CD4-positive, alpha-beta T cell (primary cell): ENCODE data around the gene BICD1. TPM values are rescaled to one million over a fixed set of nuclear protein-coding genes. Genes with fewer than 3 reads are reported as not detected.

Experiments
- ATAC-seq: fragments of 200-7000 bp; cut with Tn5 transposase; one replicate; pipeline ENCODE4 v1.10.0; 2022; ENCODE audit warnings: mild to moderate bottlenecking; ENCODE audit not compliant: poor library complexity
- CTCF ChIA-PET: fragments of 350-600 bp; sonication (Branson Sonifier 250); formaldehyde crosslinking; loops from one replicate; lab custom pipeline; 2021; ENCODE audit warnings: antibody characterized with exemption, inconsistent platforms; lab: Charles Lee
- POLR2A ChIA-PET: fragments of 350-600 bp; sonication (Branson Sonifier 250); formaldehyde crosslinking; loops from one replicate; lab custom pipeline; 2021; ENCODE audit warnings: antibody characterized with exemption, inconsistent platforms; lab: Charles Lee
- DNase-seq, 14 experiments: peaks; one replicate each; pipeline ENCODE4 v3.0.0-alpha.2; 2013 to 2020; ENCODE audit warnings: mixed read lengths in 2 of 14
- H3K27ac ChIP-seq, 2 donors: one replicate each; pipeline versions ENCODE4 v1.5.1 to v1.7.0; 2013; ENCODE audit warnings: low read length in 2 of 2, low read depth in 1 of 2, mild to moderate bottlenecking in 1 of 2
- H3K27me3 ChIP-seq, 2 experiments: 1 replicate in 1 of 2; 2 replicates in 1 of 2; pipeline versions ENCODE4 v1.6.1 to v1.7.0; 2013; ENCODE audit warnings: low read length in 2 of 2, control low read depth in 1 of 2, mild to moderate bottlenecking in 1 of 2, moderate library complexity in 1 of 2; ENCODE audit not compliant: insufficient read depth in 2 of 2, control insufficient read depth in 1 of 2
- H3K36me3 ChIP-seq: one replicate; pipeline ENCODE4 v1.6.1; 2013; ENCODE audit warnings: low read length, control low read depth; ENCODE audit not compliant: insufficient read depth
- H3K4me1 ChIP-seq: one replicate; pipeline ENCODE4 v1.6.1; 2013; ENCODE audit warnings: low read length, control low read depth; ENCODE audit not compliant: insufficient read depth
- H3K4me3 ChIP-seq: one replicate; pipeline ENCODE4 v1.5.1; 2013; ENCODE audit warnings: mild to moderate bottlenecking, low read length, moderate library complexity
- H3K9me3 ChIP-seq, 2 experiments: 1 replicate in 1 of 2; 2 replicates in 1 of 2; pipeline versions ENCODE4 v1.6.1 to v1.7.0; 2013; ENCODE audit warnings: low read length in 2 of 2, mild to moderate bottlenecking in 2 of 2, control low read depth in 1 of 2, moderate library complexity in 1 of 2; ENCODE audit not compliant: control insufficient read depth in 1 of 2, insufficient read depth in 1 of 2
- H3K27ac Mint-ChIP-seq: one replicate; pipeline ENCODE4 v1.8.0; 2020; ENCODE audit warnings: mixed read lengths
- H3K27me3 Mint-ChIP-seq: one replicate; pipeline ENCODE4 v1.8.0; 2021; ENCODE audit warnings: mixed read lengths
- H3K36me3 Mint-ChIP-seq: one replicate; pipeline ENCODE4 v1.8.0; 2021; ENCODE audit warnings: low read depth, mixed read lengths
- H3K4me1 Mint-ChIP-seq: one replicate; pipeline ENCODE4 v1.8.0; 2021; ENCODE audit warnings: low read depth, mixed read lengths
- H3K4me3 Mint-ChIP-seq: one replicate; pipeline ENCODE4 v1.8.0; 2020; ENCODE audit warnings: mild to moderate bottlenecking, mixed read lengths
- H3K9me3 Mint-ChIP-seq: one replicate; pipeline ENCODE4 v1.8.0; 2020; ENCODE audit warnings: mixed read lengths
- CTCF ChIP-seq: fragments of 200-600 bp; IDR thresholded peaks from one replicate; pipeline ENCODE4 v1.8.0; 2022; ENCODE audit warnings: antibody characterized with exemption, mild to moderate bottlenecking
- intact Hi-C, 2 experiments: fragments of 100-400 bp; cut with DNase I in 1 of 2; cut with micrococcal nuclease in 1 of 2; formaldehyde crosslinking; loops; one replicate each; pipeline versions ENCODE4 v1.15.1 to v1.9.0; 2023 to 2025; cut with DNase I, micrococcal nuclease
- total RNA-seq, 174 experiments: library from RNA in 2 of 174; stranded (reverse) in 2 of 174; gene quantifications; one replicate each; pipeline ENCODE4 v1.2.3 and lab custom pipeline; 2021 to 2026

Gene BICD1
- total RNA-seq, 2 experiments from 2014 or later, result 13.5 to 14.3 TPM

DNA sequence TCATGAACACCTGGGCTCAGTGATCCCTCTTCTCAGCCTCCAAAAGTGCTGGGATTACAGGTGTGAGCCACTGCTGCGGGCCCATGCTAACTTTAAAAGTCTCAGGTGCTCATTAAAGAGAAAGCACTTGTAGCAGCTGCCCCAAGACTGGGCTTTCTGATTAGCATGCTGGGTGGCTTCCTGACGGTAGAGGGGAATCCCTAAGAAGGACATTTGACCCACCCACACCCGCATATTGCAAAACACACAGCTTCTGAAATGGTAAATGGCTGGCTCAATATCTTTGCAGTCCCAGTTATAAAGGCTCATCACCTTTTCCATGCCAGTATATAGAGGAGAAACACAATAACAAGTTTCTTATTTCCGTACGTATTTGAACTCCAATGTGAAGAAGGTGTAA is 19.3 kb upstream of the BICD1 start:
- H3K9me3 Mint-ChIP-seq, result no peaks in the 10 kb centered on the region
- Histone ChIP-seq H3K36me3 (no peaks in the 10 kb centered on the region), H3K9me3 (no peaks in the 10 kb centered on the region), H3K4me1 (no peaks in the 10 kb centered on the region), H3K4me3 (no peak overlapping the region), H3K27ac (no peak overlapping the region), H3K27me3 (no peaks in the 10 kb centered on the region)
- no peaks in the 10 kb centered on the region for H3K36me3 Mint-ChIP-seq
- H3K4me3 Mint-ChIP-seq, result no peak overlapping the region
- no peak for ATAC-seq
- intact Hi-C loops, result no loop called here
- H3K27ac Mint-ChIP-seq, result no peak overlapping the region
- TF ChIP-seq CTCF, result no peak
- POLR2A ChIA-PET, result no interaction called here
- no peaks in the 10 kb centered on the region for H3K27me3 Mint-ChIP-seq
- H3K4me1 Mint-ChIP-seq, result no peaks in the 10 kb centered on the region
- DNase-seq, result no peak
- CTCF ChIA-PET, result no interaction called here

DNA sequence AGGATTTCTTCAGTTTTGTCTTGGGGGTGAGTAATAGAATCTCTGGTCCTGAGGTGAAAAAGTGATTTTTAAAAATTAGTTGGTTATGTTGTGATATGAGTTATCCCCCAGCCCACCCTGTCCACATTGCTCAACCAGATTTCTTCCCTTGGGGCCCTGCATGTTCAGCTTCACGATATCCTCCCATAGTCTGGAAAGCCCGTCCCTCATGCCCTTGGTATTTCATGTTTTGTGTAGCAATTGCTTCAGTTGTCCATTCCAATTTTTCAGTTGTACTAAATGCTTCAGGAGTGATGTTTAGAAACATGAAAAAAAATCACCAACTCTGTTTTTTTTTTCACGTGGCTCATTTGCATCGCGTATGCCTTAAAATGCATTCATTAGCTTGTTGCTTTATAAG is 17.5 kb upstream of the BICD1 start:
- no peak overlapping the region for H3K27ac Mint-ChIP-seq
- Histone ChIP-seq H3K27me3 (no peaks in the 10 kb centered on the region), H3K9me3 (no peaks in the 10 kb centered on the region), H3K4me3 (no peak overlapping the region), H3K36me3 (no peaks in the 10 kb centered on the region), H3K27ac (no peak overlapping the region), H3K4me1 (no peaks in the 10 kb centered on the region)
- ChIA-PET CTCF (interaction anchor here (0.6 kb wide), 1 partner anchor 31 kb away, joined by 3 read pairs; no protein-coding TSS in a partner anchor), POLR2A (no interaction called here)
- intact Hi-C loops, result no loop called here
- TF ChIP-seq CTCF, result no peak
- no peak overlapping the region for H3K4me3 Mint-ChIP-seq
- no peaks in the 10 kb centered on the region for H3K4me1 Mint-ChIP-seq
- ATAC-seq, result no peak
- H3K27me3 Mint-ChIP-seq, result no peaks in the 10 kb centered on the region
- no peak for DNase-seq
- H3K9me3 Mint-ChIP-seq, result no peaks in the 10 kb centered on the region
- H3K36me3 Mint-ChIP-seq, result no peaks in the 10 kb centered on the region

- ChIA-PET CTCF (no interaction called here), POLR2A (no interaction called here)
- ATAC-seq (no peak), DNase-seq (no peak)
- no peaks in the 10 kb centered on the region for H3K27me3 Mint-ChIP-seq
- H3K4me3 Mint-ChIP-seq, result no peak overlapping the region
- no peaks in the 10 kb centered on the region for H3K27me3 ChIP-seq
- no peaks in the 10 kb centered on the region for H3K4me1 ChIP-seq
- H3K4me1 Mint-ChIP-seq, result no peaks in the 10 kb centered on the region
- H3K27ac ChIP-seq, result no peak overlapping the region
- no peaks in the 10 kb centered on the region for H3K9me3 ChIP-seq
- no peaks in the 10 kb centered on the region for H3K36me3 Mint-ChIP-seq
- intact Hi-C loops, result no loop called here
- H3K9me3 Mint-ChIP-seq, result no peaks in the 10 kb centered on the region
- no peak for TF ChIP-seq CTCF
- no peak overlapping the region for H3K27ac Mint-ChIP-seq
- H3K36me3 ChIP-seq, result no peaks in the 10 kb centered on the region
- H3K4me3 ChIP-seq, result no peak overlapping the region
Measured at GRCh38 chr12:32089586-32089985, 17.1 kb upstream of the BICD1 start.
